ENCODE data around the gene EXOC1.

DNA sequence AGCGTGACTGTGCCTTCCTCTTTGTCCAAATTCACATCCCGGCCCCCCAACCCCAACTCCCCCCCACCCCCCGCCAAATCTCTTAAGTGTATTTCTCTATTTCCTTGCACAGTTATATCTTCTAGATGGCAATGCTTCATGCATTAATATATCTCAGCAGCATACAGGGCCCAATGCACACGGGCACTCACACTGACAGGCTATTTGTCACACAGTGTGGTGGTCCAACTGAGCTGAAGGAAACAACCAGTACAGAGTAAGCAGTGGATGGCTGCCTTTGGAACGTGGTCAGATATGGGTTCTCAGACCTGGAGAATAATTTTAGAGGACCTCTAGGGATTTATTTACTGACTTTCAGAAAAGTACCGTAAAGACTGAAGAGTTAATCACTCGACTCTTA is 681 bp downstream of the EXOC1 start:
- TF ChIP-seq NFE2L2 (IDR thresholded peaks at IDR 0.05; ENCODE audit: low read depth, low read length) (no peak), RCOR1 (IDR thresholded peaks at IDR 0.05; ENCODE audit: insufficient replicate concordance, low read length) (no peak), POLR2A (IDR thresholded peaks at IDR 0.05; ENCODE audit: low read depth, low read length) (no peak)
